Left lobe of liver (tissue), 2 donors: ENCODE measurements around the gene FAM83F. TPM values are rescaled to one million over a fixed set of nuclear protein-coding genes. Genes with fewer than 3 reads are reported as not detected.
"Not testable (repeated sequence)": the region's sequence is repeated elsewhere in the genome, so short reads cannot be mapped to it uniquely, and the experiment has no call there.

Experiments
- ATAC-seq: fragments of 200-7000 bp; cut with Tn5 transposase; one replicate; pipeline ENCODE4 v1.9.1; 2020; ENCODE audit warnings: mild to moderate bottlenecking, moderate library complexity
- DNase-seq: peaks from one replicate; pipeline ENCODE4 v3.0.0-alpha.2; 2020; ENCODE audit warnings: low spot score
- total RNA-seq: library from RNA; stranded (reverse); gene quantifications from one replicate; pipeline ENCODE4 v1.2.1, GENCODE V29; 2021
- donor health status: DM: no; HTN: no; CAD: no; lungs with moderate emphysema.
- donor health status: DM: no; HTN: yes; CAD: no.

FAM83F gene
- total RNA-seq = 6.6 TPM

DNA sequence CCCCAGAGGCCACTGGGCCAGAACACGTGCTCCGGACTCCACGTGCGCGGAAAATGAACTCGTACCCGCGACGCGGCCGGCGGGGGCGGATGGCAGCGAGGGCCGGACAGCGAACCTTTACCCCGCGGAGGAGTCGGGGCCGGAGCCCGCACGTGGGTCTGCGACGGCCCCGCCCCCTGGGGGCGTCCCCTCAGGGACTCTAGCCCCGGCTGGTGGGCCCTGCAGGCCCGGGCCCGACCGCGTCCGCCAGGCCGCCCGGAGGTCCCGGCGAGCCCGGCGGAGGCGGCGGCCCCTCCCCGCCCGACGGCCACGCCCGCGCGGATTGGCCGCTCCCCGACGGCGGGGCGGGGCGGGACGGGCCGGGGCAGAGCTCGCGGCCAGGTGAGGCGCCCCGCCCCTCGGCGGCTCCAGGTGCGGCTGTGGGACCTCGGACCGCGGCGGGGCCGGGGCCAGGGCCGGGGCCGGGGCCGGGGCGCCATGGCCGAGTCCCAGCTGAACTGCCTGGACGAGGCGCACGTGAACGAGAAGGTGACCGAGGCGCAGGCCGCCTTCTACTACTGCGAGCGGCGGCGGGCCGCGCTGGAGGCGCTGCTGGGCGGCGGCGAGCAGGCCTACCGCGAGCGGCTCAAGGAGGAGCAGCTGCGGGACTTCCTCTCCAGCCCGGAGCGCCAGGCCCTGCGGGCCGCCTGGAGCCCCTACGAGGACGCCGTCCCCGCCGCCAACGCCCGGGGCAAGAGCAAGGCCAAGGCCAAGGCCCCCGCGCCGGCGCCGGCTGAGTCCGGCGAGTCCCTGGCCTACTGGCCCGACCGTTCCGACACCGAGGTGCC lies at the start of gene FAM83F:
Gene FAM83F (plus strand): TSS at position 389 of the 827 bp plus-strand sequence. CDS start 89 bp downstream, at position 478.
- ATAC-seq = peak; percentile 38
- DNase-seq = peak; percentile 68

DNA sequence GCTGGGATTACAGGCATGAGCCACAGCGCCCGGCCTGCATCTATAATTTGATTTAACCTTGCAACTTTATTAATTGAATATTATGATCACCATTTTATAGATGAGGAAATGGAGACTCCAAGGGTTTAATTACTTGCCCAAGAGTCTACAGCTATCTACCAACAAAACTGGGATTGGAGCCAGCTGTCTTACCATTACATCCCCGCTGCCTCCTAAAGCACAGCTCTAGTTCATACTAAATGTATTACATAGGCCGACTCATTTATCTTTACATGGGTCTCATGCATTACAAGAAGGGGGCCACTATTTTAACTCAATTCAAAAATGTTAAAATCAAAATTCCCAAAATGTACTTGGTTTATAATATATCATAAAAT lies 48.6 kb upstream of the FAM83F start:
- ATAC-seq = no peak
- DNase-seq = no peak

DNA sequence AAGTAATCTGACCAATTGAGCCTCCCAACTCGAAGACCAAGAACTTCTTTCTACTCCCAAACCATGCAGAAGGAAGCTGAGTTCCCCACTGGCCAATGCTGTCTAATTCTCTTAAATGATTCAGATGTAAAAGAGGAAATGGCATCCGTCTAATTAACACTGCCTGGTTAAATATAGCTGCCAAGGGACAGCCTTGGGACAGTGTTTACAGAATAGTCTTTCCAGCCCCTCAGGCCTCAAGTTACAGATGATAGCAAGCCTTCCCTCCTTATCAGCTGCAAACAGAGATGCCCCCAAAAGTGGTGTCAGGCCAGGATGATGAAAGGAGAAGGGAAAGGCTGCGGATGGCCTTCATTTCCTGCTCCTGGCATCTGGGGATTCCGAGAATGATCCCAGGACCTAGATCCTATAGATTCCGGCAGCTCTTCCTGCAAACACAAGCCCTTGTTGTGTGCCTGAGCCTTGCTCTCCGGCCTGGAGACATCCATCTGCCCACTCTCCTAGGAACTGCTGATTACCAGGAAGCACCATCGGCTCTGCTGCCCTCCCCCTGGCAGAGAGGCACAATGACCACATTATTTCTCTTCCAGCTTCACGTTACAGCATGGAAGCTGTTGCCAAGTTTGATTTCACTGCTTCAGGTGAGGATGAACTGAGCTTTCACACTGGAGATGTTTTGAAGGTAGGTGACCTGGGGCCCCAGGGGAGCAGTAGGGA lies 48.1 kb upstream of the FAM83F start:
- no peak for DNase-seq
- no peak for ATAC-seq

DNA sequence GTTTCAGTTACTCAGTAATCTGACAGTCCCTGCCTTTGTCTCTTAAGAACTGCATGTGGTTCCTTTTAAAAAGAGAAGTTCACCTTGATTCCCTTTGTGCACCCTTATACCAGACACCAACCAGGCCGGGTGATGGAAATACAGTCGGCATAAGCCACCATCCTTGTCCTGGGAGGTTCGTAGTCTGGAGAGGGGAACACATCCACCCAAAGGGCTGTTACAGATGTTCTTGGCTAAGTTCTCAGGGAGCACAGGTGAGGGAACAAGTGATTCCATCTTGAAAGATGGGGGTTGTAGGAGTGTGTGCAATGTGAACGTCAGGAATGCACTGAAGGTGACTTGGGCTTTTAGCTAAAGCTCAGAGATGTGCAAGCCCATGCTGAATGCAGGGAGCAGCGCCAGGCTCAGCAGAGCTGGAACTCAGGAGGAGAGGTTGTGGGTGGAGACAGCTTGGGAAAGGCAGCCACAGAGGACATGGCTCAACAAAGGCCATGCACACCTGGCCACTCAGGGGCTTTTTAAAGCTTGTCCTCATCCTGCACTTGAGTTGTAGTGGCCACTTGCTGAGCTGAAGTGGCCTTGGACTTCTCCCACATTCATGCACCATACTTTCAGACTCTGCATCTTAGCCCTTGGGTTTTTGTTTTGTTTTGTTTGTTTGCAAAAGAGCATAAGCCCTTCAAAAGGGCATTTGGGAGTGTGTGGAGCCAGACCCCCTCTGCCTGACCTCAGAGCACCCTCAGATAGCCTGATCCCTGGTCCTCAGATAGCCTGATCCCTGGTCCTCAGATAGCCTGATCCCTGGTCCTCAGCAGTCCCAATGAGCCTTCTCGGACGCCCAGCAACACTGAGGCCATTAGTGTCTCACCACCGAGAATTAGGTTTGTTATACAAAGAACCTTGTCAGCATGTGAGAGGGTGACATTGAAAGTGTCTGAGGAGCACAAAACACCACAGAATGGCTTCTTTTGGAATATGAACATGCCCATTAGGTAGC lies 47.2 kb upstream of the FAM83F start:
- no peak for DNase-seq
- no peak for ATAC-seq

DNA sequence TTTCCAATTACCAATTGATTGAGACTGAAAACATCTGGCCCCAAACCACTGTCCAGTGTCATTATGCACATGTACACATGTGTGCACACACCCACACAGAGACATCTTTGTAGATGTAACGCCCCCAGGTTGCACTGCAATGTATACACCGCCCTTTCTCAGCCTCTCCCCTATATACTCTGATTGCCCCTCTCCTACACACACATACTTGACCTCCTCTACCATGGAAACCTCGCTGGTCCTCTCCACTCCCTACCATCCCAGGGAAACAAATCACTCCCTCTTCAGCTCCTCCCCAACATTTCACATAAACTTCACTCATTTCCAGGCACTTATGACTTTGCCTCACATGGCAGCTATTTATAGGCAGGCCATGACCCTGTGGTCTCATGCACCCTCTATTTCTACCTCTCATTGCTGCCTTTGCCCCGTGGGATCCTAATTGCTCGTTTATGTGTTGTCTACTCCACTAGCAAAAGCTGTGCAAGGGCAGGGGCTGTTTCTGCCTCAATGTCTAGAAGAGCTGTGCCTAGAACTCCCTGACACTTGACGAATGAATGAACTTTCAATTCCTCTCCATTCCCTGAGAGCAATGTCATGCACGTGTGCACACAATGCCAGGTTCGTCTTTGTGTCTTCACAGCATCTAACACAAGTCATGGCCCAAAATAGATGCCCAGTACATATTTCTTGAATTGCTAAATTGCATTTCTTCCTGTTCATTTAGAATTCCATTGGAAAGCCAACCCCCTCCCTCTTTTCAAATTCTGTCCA lies 44.6 kb upstream of the FAM83F start:
- ATAC-seq (no peak), DNase-seq (no peak)

DNA sequence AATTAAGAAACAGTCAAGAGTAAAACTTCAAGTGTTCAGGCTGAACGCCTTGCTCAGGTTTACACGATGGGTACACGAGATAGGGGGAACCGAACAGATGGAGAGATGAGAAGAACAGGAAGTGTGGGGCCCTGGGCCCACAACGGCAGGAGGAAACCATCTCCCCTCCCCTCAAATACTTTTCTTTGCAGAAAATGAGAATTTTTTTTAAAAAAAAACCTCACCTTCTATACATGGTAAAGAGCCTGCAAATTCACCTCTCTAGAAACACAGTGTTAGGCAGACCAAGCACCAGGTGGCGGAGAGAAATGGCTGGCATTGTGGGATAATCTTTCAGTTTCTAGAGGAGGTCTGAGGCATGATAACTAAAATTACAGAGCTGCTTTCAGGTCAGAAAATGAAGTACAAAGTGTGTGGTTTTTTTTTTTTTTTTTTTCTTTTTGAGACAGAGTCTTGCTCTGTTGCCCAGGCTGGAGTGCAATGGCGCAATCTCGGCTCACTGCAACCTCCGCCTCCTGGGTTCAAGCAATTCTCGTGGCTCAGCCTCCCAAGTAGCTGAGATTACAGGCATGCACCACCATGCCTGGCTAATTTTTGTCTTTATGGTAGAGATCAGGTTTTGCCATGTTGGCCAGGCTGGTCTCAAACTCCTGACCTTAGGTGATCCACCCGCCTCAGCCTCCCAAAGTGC lies 43.0 kb upstream of the FAM83F start:
- not testable (repeated sequence) for DNase-seq, ATAC-seq

DNA sequence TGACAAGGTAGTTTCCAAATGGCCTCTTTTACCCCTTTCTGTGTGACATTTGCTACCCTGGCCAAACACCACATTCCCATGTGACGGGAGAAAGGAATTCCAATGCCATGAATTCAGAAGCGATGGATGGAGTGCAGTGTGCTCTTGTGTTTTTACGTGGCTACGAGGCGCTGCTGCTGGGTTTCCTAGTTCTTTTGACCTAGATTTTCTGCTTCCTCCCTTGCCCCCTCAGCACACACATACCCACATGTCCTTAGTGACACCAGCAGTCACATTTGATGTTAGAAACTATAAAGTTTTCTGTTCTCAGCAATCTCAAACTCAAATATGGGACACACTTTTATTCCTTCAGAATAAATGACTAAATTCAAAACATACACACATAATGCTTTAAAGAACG lies 42.4 kb upstream of the FAM83F start:
- DNase-seq = no peak
- no peak for ATAC-seq

DNA sequence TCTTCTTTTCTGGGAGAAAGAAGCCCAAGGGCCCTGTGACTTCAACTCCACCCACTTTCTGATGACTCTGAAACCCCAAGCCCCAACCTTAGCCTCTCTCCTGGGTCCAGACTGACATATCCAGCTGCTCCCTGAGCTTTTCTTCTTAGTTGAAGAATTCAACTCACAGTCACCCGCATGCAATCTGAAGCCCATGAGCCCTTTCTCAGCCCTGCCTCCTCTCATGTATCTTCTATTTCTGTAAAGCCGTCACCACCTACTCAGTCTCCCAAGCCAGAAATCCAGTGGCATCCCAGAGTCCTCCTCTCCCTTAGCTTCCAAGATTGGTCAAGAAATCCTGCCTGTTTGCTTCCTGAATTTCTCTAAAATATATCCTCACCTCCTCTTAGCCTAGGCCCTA lies 41.7 kb upstream of the FAM83F start:
- DNase-seq (no peak), ATAC-seq (no peak)

DNA sequence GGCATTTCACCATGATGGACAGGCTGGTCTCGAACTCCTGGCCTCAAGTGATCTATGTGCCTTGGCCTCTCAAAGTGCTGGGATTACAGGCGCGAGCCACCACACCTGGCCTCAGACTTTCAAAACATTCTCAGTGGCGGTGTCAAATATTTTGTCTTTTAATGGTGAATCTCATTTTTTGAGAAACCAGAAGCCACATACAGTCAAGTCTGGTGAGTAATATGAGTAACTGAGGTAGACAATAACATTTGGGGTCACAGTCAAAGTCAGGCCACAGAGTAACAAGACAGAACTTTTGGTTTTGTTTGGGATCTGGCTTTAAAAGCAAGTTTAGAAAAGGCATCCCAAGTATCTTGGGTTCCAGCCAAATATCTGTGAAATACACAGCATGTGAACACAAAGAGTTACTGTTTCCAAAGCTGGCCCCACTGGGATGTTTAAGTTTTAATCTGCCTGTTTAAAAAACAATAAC lies 40.1 kb upstream of the FAM83F start:
- ATAC-seq (no peak), DNase-seq (no peak)

DNA sequence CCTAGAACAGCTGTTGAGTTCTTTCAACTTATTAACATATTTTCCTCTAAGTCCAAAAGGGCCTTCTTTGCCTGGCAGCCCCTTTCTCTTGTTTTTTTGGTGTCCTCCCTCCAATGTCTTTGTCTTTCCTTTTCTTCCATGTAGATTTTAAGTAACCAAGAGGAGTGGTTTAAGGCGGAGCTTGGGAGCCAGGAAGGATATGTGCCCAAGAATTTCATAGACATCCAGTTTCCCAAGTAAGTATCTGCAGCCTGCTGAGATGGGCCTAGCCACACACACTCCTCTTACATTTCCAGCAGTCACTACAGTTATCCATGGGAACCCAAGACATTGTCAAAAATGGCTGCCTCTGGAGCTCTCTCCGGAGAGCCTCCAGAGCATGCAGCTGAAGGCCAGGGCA lies 39.1 kb upstream of the FAM83F start:
- DNase-seq (no peak), ATAC-seq (no peak)

DNA sequence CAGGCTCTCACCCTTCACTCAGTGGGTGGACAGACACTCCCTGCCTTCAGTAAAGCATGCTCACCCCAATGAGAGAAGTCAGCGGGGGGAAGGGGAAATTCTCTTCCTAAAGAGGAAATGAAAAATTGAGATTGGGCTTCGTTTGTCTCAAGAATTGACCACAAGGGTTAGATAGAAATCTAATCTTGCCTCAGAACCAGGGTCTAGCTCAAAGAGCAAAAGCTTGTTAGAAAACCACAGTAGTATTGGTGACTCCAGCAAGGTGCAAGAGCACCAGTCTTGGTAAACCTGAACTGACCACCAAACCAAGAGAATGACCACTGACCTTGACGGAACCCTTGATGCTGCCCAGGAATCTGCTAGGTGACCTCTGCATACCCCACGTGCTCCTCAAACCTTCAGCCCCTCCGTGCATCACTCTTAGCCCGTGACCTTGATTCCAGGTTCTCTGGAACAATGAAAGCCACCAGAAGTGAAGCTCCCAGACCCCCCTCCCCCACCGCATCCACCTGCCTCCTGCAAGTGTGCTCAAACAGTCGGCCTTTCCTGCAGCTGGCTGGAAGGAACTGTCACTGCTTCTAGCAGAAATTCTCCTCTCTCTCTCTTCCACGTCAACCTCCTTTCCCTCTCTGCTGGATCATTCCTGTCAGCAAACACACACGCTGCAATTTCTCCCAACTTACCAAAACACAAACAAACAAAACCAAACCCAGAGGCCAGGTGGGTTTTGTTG lies 37.7 kb upstream of the FAM83F start:
- no peak for ATAC-seq
- DNase-seq = no peak

DNA sequence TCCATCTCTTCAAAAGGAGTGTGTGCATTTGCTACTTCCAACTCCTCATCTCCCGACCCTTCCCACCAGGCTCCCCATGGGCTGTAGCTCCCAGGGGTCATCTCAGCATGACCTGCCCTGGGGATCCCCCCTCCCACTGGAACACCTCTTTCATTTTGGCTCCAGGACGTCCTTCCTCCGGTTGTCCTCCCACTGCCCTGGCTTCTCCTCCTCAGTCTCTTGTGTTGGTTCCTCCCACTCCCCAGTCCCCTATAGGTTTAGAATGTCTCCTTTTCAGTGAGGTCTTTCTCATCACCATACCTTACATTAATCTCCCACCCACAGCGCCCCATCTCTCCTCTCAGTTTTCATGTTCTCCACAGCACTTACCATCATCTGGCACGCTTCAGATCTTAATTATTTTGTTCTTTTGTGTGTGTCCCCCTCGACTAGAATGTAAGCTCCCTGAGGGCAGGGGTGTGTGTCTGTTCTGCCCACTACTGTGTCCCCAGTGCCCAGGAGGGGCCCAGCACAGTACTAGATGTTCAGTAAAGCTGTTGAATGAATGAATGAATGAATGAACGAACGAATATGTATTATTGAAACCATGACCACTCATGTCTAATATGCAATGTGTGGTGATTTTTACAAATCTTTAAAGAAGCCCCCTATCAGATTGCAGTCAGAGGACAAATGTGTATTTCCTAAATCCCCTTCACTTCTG lies 36.6 kb upstream of the FAM83F start:
- DNase-seq = no peak
- no peak for ATAC-seq

DNA sequence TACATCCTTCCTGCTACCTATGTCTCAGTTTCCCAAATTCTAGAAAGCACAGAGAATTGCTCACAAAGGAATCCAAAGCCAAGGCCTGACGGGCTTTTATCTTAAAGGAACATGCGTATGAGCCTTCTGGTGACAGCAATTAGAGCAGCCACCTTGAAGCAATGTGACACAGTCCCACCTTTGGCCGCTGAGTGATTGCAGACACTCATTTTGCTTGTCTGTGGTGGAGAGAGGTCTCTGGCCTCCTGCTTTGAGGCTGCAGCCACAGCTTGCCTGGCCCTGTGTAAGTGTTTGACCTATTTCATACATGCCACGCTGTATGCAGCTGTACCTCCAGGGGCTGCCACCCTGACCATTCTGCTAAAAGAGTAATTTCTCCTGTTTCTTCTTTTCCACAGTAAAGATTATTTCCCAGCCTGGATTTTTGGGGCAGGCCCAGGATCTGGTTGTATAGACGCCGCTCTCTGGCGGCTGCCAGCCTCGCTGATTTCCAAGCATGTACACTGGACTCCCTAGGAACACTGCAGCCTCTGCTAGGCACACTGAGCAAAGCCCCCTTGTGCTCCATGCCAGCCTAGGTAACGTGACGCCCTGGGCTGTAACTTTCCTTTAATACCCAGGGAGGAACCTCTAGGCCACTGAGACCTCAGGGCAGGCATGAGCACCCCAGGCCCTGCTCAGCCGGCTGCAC lies 35.7 kb upstream of the FAM83F start:
- DNase-seq = no peak
- no peak for ATAC-seq

DNA sequence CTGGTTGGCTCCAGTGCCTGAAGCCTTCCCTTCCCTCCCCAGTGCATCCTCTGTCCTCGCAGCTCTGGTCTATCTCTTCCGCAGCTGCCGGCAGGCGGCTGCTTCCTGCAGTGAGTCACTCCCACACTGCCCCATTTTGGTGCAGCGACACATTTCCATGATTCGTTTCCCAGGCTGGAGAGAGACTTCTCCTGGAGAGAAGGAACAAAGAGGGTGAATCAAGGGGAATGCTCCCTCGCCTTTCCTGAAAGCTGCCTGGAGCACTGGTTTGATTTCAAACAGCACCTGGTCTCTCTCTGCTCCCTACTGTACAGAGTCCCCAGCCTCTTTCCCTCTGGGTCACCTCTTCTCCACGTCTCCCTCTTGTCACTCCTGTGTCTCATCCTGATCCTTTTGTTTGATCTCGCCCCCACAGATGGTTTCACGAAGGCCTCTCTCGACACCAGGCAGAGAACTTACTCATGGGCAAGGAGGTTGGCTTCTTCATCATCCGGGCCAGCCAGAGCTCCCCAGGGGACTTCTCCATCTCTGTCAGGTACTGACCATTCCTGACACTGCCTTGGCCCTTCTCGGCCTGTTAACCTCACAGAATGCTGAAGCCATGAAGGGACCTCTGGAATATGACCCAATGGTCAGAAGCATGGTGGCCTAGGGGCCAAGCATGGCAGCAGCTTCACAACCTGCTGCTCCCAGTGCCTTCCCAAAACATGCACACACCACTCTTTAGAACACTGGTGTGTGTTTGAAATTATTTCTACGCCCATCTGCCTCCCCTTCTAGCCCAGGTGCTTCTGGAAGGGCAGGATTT lies 34.9 kb upstream of the FAM83F start, which contains the start of gene TMA7B:
Gene TMA7B (plus strand): TSS at position 758 of the 808 bp plus-strand sequence. CDS start 3,978 bp downstream, outside the sequence.
- peak; percentile 20 for ATAC-seq
- no peak for DNase-seq

DNA sequence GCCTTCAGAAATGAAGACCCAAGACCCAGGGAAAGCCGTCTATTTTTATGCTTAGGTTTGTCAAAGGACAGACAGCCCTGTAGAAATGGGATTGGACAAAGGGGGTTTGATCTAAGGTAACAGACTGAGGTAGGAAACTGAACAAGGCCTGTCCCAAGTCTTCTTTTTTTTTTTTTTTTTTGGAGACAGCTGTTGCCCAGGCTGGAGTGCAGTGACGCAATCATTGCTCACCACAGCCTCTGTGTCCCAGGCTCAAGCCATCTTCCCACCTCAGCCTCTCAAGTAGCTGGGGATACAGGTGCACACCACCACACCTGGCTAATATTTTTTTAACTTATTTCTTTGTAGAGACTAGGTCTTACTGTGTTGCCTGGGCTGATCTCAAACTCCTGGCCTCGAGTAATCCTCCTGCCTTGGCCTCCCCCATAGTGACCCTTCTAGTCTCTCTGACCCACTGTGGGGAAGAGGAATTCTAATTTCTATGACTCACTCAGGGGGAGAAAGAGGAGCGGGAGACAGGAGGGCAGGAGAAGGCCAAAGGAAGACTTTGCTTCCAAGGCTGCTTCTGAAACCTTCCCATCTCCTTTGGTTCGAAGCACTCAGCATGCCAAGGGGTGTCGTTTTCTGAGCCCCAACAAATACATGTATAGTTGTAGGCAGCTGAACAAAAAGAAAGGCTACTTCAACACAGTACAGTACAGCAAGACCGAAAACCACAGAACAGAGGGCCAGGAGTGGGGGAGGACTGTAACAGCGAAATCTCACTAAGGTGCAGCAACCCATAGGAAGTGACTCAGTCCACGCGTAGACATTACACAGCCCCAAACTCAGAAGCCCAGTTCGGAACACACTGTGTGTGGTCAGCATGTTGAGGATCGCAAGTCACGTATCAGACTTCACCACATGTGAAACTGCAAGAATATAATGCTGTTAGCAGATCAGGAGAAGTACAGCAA lies 33.7 kb upstream of the FAM83F start:
- DNase-seq = no peak
- ATAC-seq = no peak

DNA sequence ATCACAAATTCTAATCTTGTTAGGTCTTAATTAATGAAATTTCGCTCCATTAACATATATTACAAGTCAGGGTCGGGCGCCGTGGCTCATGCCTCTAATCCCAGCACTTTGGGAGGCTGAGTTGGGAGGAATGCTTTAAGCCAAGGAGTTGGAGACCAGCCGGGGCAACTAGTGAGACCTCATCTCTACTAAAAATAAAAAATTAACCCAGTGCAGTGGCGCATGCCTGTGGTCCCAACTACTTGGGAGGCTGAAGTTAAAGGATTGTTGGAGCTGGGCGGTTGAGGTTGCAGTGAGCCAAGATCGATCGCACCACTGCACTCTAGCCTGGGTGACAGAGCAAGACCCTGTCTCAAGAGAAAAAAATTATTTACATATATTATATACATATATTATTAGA lies 32.7 kb upstream of the FAM83F start:
- DNase-seq (no peak), ATAC-seq (no peak)
